Gastroesophageal sphincter (tissue), 4 donors: ENCODE results near the gene LIMCH1. TPM values are rescaled to one million over a fixed set of nuclear protein-coding genes. Genes with fewer than 3 reads are reported as not detected.

ENCODE experiments used
- ATAC-seq: fragments of 150-250 bp; one replicate; pipeline ENCODE4 v1.9.1; 2016; ENCODE audit warnings: mild to moderate bottlenecking, moderate library complexity
- H3K27ac ChIP-seq, 4 donors: fragments of 200-600 bp; sonication (generic) in 3 of 4; 1 replicate in 3 of 4; 2 replicates in 1 of 4; pipeline ENCODE4 v1.5.1; 2016 to 2019
- H3K27me3 ChIP-seq: fragments of 200-600 bp; sonication (generic); one replicate; pipeline ENCODE4 v1.5.1; 2019
- H3K36me3 ChIP-seq, 2 donors: fragments of 200-600 bp; sonication (generic); one replicate each; pipeline ENCODE4 v1.5.1; 2019; ENCODE audit warnings: control low read depth in 1 of 2
- H3K4me1 ChIP-seq, 3 donors: fragments of 200-600 bp; sonication (generic); 1 replicate in 2 of 3; 2 replicates in 1 of 3; pipeline ENCODE4 v1.5.1; 2016 to 2019; ENCODE audit warnings: control low read depth in 2 of 3
- H3K4me3 ChIP-seq, 2 donors: fragments of 200-600 bp; sonication (generic); one replicate each; pipeline ENCODE4 v1.5.1; 2019; ENCODE audit warnings: mild to moderate bottlenecking in 1 of 2, moderate library complexity in 1 of 2
- H3K9me3 ChIP-seq, 3 donors: fragments of 200-600 bp; sonication (generic); one replicate each; pipeline ENCODE4 v1.5.1; 2017 to 2019; ENCODE audit warnings: control low read depth in 2 of 3
- CTCF ChIP-seq, 4 experiments: fragments of 200-600 bp in 2 of 4; fragments of 450-650 bp in 2 of 4; sonication (generic) in 1 of 4; IDR thresholded peaks; one replicate each; pipeline ENCODE4 v1.5.1; 2017 to 2019; ENCODE audit warnings: antibody characterized with exemption in 4 of 4, mild to moderate bottlenecking in 2 of 4, moderate library complexity in 2 of 4
- EP300 ChIP-seq: sonication (generic); formaldehyde crosslinking; IDR thresholded peaks from one replicate; pipeline ENCODE4 v1.6.1; 2017; ENCODE audit warnings: antibody characterized with exemption, mild to moderate bottlenecking
- POLR2A ChIP-seq, 2 donors: fragments of 450-650 bp; IDR thresholded peaks; one replicate each; pipeline ENCODE4 v1.6.1; 2017; ENCODE audit warnings: antibody characterized with exemption in 2 of 2, mild to moderate bottlenecking in 2 of 2, moderate library complexity in 1 of 2
- POLR2AphosphoS5 ChIP-seq: sonication (generic); formaldehyde crosslinking; IDR thresholded peaks from one replicate; pipeline ENCODE4 v1.6.1; 2017; ENCODE audit warnings: antibody characterized with exemption
- WGBS, 2 donors: methylation state at CpG; one replicate each; pipeline ENCODE4 v1.1.5; 2018; ENCODE audit warnings: low coverage in 1 of 2; 5-methylcytosine and 5-hydroxymethylcytosine counted together
- total RNA-seq, 4 donors: library from RNA; depleted of rRNA; stranded (reverse); fragments of >200 nt; gene quantifications; one replicate each; pipeline ENCODE4 v1.1.0, GENCODE V29; 2016

Gene LIMCH1
- total RNA-seq, 4 donors from 2014 or later = 9.8 to 82.9 (median 63.1) TPM

GRCh38 chr4:41611881-41612871 lies 74.2 kb downstream of the LIMCH1 start:
- peak; percentile 80 for ATAC-seq
- peak overlapping the region; percentile 8 to 33 for H3K4me3 ChIP-seq
- WGBS, 2 donors = 11 to 26% methylated on average over 13 to 14 of the region's 14 CpGs
- peak overlapping the region; percentile 59 to 73 (median 66) for H3K27ac ChIP-seq
- H3K4me1 ChIP-seq = peaks cover 9 to 30% (median 9%) of the 10 kb centered on the region in 3 donors
- H3K27me3 ChIP-seq = no peaks in the 10 kb centered on the region
- H3K9me3 ChIP-seq = no peaks in the 10 kb centered on the region
- no peak for TF ChIP-seq POLR2AphosphoS5
- TF ChIP-seq EP300 = no peak
- no peak for TF ChIP-seq CTCF (IDR thresholded peaks at IDR 0.05)
- no peak for TF ChIP-seq POLR2A (IDR thresholded peaks at IDR 0.05)
- H3K36me3 ChIP-seq = no peaks in the 10 kb centered on the region

- H3K27me3 ChIP-seq = no peaks in the 10 kb centered on the region
- 18 to 86% methylated on average over 8 of the region's 15 CpGs for WGBS, 2 donors
- TF ChIP-seq CTCF (IDR thresholded peaks at IDR 0.05) (no peak), POLR2A (IDR thresholded peaks at IDR 0.05) (no peak), EP300 (no peak), POLR2AphosphoS5 (no peak)
- peak overlapping the region in 3 of 4 donors; percentile 60 to 71 (median 61) for H3K27ac ChIP-seq
- ATAC-seq = no peak
- H3K4me3 ChIP-seq = peak overlapping the region; percentile 8 to 33
- no peaks in the 10 kb centered on the region for H3K36me3 ChIP-seq
- peaks cover 9 to 30% (median 9%) of the 10 kb centered on the region in 3 donors for H3K4me1 ChIP-seq
- H3K9me3 ChIP-seq = no peaks in the 10 kb centered on the region
Observed at GRCh38 chr4:41613386-41613785, 75.4 kb downstream of the LIMCH1 start.

GRCh38 chr4:41613821-41614220 lies 75.9 kb downstream of the LIMCH1 start:
- Histone ChIP-seq H3K9me3 (no peaks in the 10 kb centered on the region), H3K27ac (peak overlapping the region in 3 of 4 donors; percentile 60 to 71 (median 61)), H3K4me3 (peak overlapping the region in 1 of 2 donors; percentile 33), H3K36me3 (peaks cover 0 to 3% of the 10 kb centered on the region in 2 donors), H3K4me1 (peaks cover 9 to 30% (median 9%) of the 10 kb centered on the region in 3 donors), H3K27me3 (no peaks in the 10 kb centered on the region)
- TF ChIP-seq CTCF (IDR thresholded peaks at IDR 0.05) (no peak), EP300 (no peak), POLR2AphosphoS5 (no peak), POLR2A (IDR thresholded peaks at IDR 0.05) (no peak)
- 69 to 89% methylated on average over 1 of the region's 1 CpG for WGBS, 2 donors
- no peak for ATAC-seq

- H3K4me3 ChIP-seq = no peak overlapping the region
Observed at GRCh38 chr4:41614519-41614918, 76.6 kb downstream of the LIMCH1 start.

More at GRCh38 chr4:41614519-41614918, 76.6 kb downstream of the LIMCH1 start:
- Histone ChIP-seq H3K9me3 (no peaks in the 10 kb centered on the region), H3K27me3 (no peaks in the 10 kb centered on the region), H3K4me1 (peaks cover 9 to 30% (median 9%) of the 10 kb centered on the region in 3 donors), H3K36me3 (peaks cover 0 to 10% of the 10 kb centered on the region in 2 donors), H3K27ac (no peak overlapping the region)
- TF ChIP-seq CTCF (IDR thresholded peaks at IDR 0.05) = no peak
- no peak for TF ChIP-seq POLR2A (IDR thresholded peaks at IDR 0.05)
- TF ChIP-seq EP300 = no peak
- ATAC-seq = no peak
- WGBS, 2 donors = 90 to 94% methylated on average over 2 of the region's 2 CpGs
